Adrenal gland (tissue), 5 donors: ENCODE data around the gene TNIK.

ENCODE experiments used
- CTCF ChIP-seq, 6 experiments: fragments of 450-650 bp in 4 of 6; fragments of 200-600 bp in 2 of 6; sonication (generic) in 1 of 6; IDR thresholded peaks; 1 replicate in 5 of 6; 2 replicates in 1 of 6; pipeline versions ENCODE4 v1.5.1 to v1.8.0; 2016 to 2021; ENCODE audit warnings: antibody characterized with exemption in 6 of 6, mild to moderate bottlenecking in 2 of 6, moderate library complexity in 1 of 6
- POLR2A ChIP-seq, 2 donors: fragments of 450-650 bp; IDR thresholded peaks; one replicate each; pipeline ENCODE4 v1.6.1; 2017; ENCODE audit warnings: antibody characterized with exemption in 2 of 2, mild to moderate bottlenecking in 2 of 2, moderate library complexity in 1 of 2
- donor health status: DM: no; HTN: no; CAD: no.

GRCh38 chr3:171065732-171066131 lies 394.5 kb downstream of the TNIK start:
- TF ChIP-seq CTCF (IDR thresholded peaks at IDR 0.05) (no peak), POLR2A (IDR thresholded peaks at IDR 0.05) (no peak)
